ENCODE measurements around the gene CDH5. TPM values are rescaled to one million over a fixed set of nuclear protein-coding genes. Genes with fewer than 3 reads are reported as not detected.
A peak's percentile ranks its signal among the peaks of the same experiment; 100 is the strongest.

CDH5 gene
- total and polyA plus RNA-seq, 2 of the 13 experiments (the other 11 are each of a cell fraction or from before 2014, with no cell fraction given) = 0.71 to 1.1 TPM

DNA sequence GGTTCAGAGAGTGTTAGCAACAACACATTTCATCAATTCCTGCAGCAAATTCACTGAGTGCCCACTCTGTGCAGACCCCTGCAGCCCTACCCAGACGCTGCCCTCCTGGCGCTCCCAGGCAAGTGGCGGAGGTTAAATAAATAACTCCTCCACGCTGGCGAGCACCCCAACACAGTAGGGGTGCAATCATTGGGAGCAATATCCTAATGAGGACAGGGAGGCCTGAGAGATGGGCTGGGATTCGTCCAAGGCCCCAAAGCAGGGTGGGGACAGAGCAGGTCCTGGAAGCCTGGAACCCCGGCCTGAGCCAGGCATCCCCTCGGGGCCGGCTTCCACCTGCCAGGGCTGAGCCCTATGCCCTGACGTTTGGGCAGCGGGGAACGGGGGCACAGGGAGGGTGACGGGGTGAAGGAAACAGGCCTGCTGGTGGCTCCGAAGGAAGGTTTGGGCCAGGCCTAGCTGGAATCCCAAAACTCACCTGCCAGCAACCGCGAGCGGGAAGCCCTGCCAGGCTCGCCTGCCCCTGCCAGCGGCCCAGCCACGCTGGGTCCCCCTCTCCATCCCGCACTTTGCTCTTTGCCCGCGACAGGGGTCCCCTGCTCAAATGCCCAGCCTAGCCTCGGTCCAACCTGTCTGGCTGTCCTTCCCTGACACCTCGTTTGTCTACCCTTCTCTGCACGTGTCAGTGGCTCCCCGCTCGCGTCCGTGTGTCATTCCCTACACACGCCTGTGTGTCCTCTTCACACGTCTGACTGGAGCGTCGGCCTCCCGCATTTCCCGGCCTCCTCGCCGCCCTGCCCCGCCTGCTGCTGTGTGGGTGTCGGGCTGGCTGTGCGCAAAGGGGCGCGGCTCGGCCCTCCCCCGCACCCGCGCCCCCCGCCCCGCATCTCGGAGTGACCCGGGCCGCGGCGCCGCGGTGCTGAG lies 59.9 kb downstream of the CDH5 start (continued):
- TF ChIP-seq, protein P1, sequence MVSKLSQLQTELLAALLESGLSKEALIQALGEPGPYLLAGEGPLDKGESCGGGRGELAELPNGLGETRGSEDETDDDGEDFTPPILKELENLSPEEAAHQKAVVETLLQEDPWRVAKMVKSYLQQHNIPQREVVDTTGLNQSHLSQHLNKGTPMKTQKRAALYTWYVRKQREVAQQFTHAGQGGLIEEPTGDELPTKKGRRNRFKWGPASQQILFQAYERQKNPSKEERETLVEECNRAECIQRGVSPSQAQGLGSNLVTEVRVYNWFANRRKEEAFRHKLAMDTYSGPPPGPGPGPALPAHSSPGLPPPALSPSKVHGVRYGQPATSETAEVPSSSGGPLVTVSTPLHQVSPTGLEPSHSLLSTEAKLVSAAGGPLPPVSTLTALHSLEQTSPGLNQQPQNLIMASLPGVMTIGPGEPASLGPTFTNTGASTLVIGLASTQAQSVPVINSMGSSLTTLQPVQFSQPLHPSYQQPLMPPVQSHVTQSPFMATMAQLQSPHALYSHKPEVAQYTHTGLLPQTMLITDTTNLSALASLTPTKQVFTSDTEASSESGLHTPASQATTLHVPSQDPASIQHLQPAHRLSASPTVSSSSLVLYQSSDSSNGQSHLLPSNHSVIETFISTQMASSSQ (IDR thresholded peaks at IDR 0.05; ENCODE audit: low read depth) = no peak
- TF ChIP-seq, protein P1 (CRISPR knock-in tag; IDR thresholded peaks at IDR 0.05; ENCODE audit: borderline replicate concordance) = 0 out of 2 replicates have a peak, but pooled peaks have one; percentile 17
- TF ChIP-seq, protein P2, sequence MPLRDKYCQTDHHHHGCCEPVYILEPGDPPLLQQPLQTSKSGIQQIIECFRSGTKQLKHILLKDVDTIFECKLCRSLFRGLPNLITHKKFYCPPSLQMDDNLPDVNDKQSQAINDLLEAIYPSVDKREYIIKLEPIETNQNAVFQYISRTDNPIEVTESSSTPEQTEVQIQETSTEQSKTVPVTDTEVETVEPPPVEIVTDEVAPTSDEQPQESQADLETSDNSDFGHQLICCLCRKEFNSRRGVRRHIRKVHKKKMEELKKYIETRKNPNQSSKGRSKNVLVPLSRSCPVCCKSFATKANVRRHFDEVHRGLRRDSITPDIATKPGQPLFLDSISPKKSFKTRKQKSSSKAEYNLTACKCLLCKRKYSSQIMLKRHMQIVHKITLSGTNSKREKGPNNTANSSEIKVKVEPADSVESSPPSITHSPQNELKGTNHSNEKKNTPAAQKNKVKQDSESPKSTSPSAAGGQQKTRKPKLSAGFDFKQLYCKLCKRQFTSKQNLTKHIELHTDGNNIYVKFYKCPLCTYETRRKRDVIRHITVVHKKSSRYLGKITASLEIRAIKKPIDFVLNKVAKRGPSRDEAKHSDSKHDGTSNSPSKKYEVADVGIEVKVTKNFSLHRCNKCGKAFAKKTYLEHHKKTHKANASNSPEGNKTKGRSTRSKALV (CRISPR knock-in tag; IDR thresholded peaks at IDR 0.05) = peak; percentile 32; the same call in 1 of the 2 replicates
- TF ChIP-seq ZSCAN31 (CRISPR knock-in tag; IDR thresholded peaks at IDR 0.05; ENCODE audit: low read depth) (0 out of 2 replicates have a peak, but pooled peaks have one; percentile 38), ZNF782 (CRISPR knock-in tag; IDR thresholded peaks at IDR 0.05; ENCODE audit: borderline replicate concordance) (0 out of 2 replicates have a peak, but pooled peaks have one; percentile 32), GABPA (IDR thresholded peaks at IDR 0.05; ENCODE audit: low read depth, low read length) (no peak), GABPA (CRISPR knock-in tag; IDR thresholded peaks at IDR 0.05; ENCODE audit: low read depth) (no peak), RARA (CRISPR knock-in tag; IDR thresholded peaks at IDR 0.05) (0 out of 2 replicates have a peak, but pooled peaks have one; percentile 11), ATAD3A (CRISPR knock-in tag; IDR thresholded peaks at IDR 0.05) (0 out of 2 replicates have a peak, but pooled peaks have one; percentile 52), ZNF891 (CRISPR knock-in tag; IDR thresholded peaks at IDR 0.05) (no peak), ZNF616 (CRISPR knock-in tag; IDR thresholded peaks at IDR 0.05; ENCODE audit: low read depth) (0 out of 2 replicates have a peak, but pooled peaks have one; percentile 44), ZNF839 (CRISPR knock-in tag; IDR thresholded peaks at IDR 0.05; ENCODE audit: borderline replicate concordance) (peak; percentile 55; the same call in 1 of the 2 replicates), ZNF777 (CRISPR knock-in tag; IDR thresholded peaks at IDR 0.05) (peak; percentile 28)
- TF ChIP-seq, protein P3, sequence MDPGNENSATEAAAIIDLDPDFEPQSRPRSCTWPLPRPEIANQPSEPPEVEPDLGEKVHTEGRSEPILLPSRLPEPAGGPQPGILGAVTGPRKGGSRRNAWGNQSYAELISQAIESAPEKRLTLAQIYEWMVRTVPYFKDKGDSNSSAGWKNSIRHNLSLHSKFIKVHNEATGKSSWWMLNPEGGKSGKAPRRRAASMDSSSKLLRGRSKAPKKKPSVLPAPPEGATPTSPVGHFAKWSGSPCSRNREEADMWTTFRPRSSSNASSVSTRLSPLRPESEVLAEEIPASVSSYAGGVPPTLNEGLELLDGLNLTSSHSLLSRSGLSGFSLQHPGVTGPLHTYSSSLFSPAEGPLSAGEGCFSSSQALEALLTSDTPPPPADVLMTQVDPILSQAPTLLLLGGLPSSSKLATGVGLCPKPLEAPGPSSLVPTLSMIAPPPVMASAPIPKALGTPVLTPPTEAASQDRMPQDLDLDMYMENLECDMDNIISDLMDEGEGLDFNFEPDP (CRISPR knock-in tag; conservative IDR thresholded peaks at IDR 0.05) = no peak
- TF ChIP-seq, protein P4, sequence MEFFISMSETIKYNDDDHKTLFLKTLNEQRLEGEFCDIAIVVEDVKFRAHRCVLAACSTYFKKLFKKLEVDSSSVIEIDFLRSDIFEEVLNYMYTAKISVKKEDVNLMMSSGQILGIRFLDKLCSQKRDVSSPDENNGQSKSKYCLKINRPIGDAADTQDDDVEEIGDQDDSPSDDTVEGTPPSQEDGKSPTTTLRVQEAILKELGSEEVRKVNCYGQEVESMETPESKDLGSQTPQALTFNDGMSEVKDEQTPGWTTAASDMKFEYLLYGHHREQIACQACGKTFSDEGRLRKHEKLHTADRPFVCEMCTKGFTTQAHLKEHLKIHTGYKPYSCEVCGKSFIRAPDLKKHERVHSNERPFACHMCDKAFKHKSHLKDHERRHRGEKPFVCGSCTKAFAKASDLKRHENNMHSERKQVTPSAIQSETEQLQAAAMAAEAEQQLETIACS (CRISPR knock-in tag; IDR thresholded peaks at IDR 0.05) = no peak
- TF ChIP-seq, protein P5, sequence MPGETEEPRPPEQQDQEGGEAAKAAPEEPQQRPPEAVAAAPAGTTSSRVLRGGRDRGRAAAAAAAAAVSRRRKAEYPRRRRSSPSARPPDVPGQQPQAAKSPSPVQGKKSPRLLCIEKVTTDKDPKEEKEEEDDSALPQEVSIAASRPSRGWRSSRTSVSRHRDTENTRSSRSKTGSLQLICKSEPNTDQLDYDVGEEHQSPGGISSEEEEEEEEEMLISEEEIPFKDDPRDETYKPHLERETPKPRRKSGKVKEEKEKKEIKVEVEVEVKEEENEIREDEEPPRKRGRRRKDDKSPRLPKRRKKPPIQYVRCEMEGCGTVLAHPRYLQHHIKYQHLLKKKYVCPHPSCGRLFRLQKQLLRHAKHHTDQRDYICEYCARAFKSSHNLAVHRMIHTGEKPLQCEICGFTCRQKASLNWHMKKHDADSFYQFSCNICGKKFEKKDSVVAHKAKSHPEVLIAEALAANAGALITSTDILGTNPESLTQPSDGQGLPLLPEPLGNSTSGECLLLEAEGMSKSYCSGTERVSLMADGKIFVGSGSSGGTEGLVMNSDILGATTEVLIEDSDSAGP (CRISPR knock-in tag; IDR thresholded peaks at IDR 0.05; ENCODE audit: borderline replicate concordance) = peak; percentile 27; the same call in 1 of the 2 replicates

Measured in HepG2 (cell line).